ENCODE data around the gene FAM162A. TPM values are rescaled to one million over a fixed set of nuclear protein-coding genes. Genes with fewer than 3 reads are reported as not detected.

FAM162A gene
- total and polyA plus RNA-seq, 12 donors: 111 to 219 (median 140) TPM

DNA sequence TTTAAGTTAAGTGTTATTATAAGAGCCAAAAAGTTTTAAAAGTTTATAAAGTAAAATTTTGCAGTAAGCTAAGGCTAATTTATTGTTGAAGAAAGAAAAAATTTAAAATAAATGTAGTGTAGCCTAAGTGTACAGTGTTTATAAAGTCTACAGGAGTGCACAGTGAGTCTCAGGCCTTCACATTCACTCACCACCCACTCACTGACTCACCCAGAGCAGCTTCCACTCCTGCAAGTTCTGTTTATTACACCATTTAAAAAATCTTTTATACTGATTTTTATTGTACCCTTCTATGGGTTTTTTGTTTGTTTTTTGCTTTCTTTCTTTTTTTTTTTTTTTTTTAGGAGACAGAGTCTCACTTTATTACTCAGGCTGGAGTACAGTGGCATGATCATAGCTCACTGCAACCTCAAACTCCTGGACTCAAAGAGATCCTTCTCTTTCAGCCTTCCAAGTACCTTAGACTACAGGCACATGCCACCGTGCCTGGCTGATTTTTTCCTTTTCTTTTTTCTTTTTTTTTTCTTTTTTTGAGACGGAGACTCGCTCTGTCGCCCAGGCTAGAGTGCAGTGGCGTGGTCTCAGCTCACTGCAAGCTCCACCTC is 33.1 kb upstream of the FAM162A start:
- Histone ChIP-seq H3K4me1 (no peaks in the 10 kb centered on the region), H3K27ac (no peak overlapping the region), H3K36me3 (no peaks in the 10 kb centered on the region), H3K4me3 (no peak overlapping the region), H3K27me3 (no peaks in the 10 kb centered on the region), H3K9me3 (peaks cover 0 to 2% (median 0%) of the 10 kb centered on the region in 11 donors)
- TF ChIP-seq, protein P1, sequence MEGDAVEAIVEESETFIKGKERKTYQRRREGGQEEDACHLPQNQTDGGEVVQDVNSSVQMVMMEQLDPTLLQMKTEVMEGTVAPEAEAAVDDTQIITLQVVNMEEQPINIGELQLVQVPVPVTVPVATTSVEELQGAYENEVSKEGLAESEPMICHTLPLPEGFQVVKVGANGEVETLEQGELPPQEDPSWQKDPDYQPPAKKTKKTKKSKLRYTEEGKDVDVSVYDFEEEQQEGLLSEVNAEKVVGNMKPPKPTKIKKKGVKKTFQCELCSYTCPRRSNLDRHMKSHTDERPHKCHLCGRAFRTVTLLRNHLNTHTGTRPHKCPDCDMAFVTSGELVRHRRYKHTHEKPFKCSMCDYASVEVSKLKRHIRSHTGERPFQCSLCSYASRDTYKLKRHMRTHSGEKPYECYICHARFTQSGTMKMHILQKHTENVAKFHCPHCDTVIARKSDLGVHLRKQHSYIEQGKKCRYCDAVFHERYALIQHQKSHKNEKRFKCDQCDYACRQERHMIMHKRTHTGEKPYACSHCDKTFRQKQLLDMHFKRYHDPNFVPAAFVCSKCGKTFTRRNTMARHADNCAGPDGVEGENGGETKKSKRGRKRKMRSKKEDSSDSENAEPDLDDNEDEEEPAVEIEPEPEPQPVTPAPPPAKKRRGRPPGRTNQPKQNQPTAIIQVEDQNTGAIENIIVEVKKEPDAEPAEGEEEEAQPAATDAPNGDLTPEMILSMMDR (IDR thresholded peaks at IDR 0.05): no peak
- intact Hi-C loops (cut with DNase I): loop anchor here in 1 of 10 donors (10.0 kb wide), 1 partner anchor 806 kb away; the partner anchor contains the start of gene POLQ
- WGBS, 2 donors: 84 to 85% methylated on average over 5 of the region's 5 CpGs
- no peak for DNase-seq
- no peak for ATAC-seq

DNA sequence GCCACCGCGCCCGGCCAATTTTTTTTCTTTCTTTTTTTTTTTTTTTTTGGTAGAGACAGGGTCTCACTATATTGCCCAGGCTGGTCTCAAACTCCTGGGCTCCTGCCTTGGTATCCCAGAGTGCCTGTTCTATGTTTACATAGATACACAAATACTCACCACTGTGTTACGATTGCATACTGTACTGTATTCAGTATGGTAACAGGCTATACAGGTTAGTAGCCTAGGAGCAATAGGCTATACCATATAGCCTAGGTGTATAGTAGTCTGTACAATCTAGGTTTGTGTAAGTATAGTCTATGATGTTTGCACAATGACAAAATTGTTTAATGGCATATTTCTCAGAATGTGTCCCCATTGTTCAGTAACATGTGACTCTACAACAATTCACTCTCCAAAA is 32.4 kb upstream of the FAM162A start:
- Histone ChIP-seq H3K27ac (no peak overlapping the region), H3K9me3 (no peaks in the 10 kb centered on the region), H3K4me1 (no peaks in the 10 kb centered on the region), H3K27me3 (no peaks in the 10 kb centered on the region), H3K4me3 (no peak overlapping the region), H3K36me3 (peaks cover 0 to under 1% (median 0%) of the 10 kb centered on the region in 9 donors)
- ATAC-seq: no peak
- DNase-seq: no peak
- intact Hi-C loops (cut with DNase I): loop anchor here in 1 of 10 donors (10.0 kb wide), 1 partner anchor 807 kb away; the partner anchor contains the start of gene POLQ
- TF ChIP-seq, protein P1 (IDR thresholded peaks at IDR 0.05): no peak
- WGBS, 2 donors: 92 to 97% methylated on average over 4 of the region's 4 CpGs

DNA sequence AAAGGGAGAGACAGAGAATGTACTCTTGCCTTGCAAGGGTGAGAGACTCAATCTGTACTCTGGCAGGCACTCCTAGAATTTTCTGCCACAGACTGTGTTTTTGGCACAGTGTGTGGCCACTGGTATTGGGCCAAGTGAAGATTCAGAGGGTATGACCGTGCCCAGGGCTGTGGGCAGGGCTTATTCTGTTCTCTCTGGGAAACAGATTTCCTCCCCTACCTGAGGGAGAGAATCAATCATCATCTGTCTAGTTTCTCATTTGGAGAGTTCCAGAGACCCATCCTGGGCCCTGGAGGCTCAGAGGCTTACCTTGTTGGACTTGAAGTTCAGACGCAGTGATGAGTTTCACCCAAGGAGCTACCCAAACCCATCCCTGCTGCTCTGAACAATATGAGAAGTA is 30.8 kb upstream of the FAM162A start:
- Histone ChIP-seq H3K27me3 (no peaks in the 10 kb centered on the region), H3K4me3 (no peak overlapping the region), H3K36me3 (peaks cover 0 to 14% (median 0%) of the 10 kb centered on the region in 9 donors), H3K4me1 (no peaks in the 10 kb centered on the region), H3K27ac (no peak overlapping the region), H3K9me3 (no peaks in the 10 kb centered on the region)
- WGBS, 2 donors: 61 to 63% methylated on average over 2 of the region's 2 CpGs
- intact Hi-C loops (cut with DNase I): loop anchor here in 1 of 10 donors (10.0 kb wide), 1 partner anchor 808 kb away; the partner anchor contains the start of gene POLQ
- TF ChIP-seq, protein P1 (IDR thresholded peaks at IDR 0.05): no peak
- ATAC-seq: peak in 2 of 8 donors; percentile 41 to 42
- no peak for DNase-seq

DNA sequence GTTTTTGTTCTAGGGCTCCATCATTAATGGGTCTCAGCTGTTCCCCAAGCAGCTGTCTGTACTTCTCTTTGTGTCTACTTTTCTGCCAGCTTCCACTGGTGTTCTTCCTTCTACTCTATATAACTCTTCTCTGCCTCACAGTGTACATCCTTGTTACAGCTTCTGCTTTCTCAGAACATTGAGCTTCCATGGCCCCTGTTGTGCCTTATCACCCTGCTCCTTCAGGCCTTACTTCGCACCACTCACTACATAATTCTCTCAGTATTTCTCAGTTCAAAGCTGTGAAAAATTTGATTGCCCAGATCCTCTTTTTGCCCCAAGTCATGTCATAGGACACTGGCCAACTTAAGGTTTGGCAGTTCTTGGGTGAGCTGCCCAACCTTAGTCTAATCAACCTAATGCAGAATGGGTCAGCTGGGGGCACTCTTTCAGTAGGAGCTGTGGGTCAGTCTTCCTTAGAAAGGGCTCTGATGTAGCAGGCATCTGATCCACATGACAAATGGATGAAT is 30.0 kb upstream of the FAM162A start:
- WGBS, 2 donors: 97 to 100% methylated on average over 1 of the region's 1 CpG
- H3K27ac ChIP-seq: no peak overlapping the region
- no peak overlapping the region for H3K4me3 ChIP-seq
- H3K9me3 ChIP-seq: no peaks in the 10 kb centered on the region
- H3K36me3 ChIP-seq: peaks cover 0 to 21% (median 0%) of the 10 kb centered on the region in 9 donors
- DNase-seq (no peak), ATAC-seq (no peak)
- H3K27me3 ChIP-seq: no peaks in the 10 kb centered on the region
- intact Hi-C loops (cut with DNase I): loop anchor here in 1 of 10 donors (10.0 kb wide), 1 partner anchor 809 kb away; the partner anchor contains the start of gene POLQ
- H3K4me1 ChIP-seq: no peaks in the 10 kb centered on the region
- TF ChIP-seq, protein P1 (IDR thresholded peaks at IDR 0.05): no peak
